ES-I3 (cell line): Measurements from ENCODE around the gene RNLS.

Source experiments
- H3K36me3 ChIP-seq: 2 replicates; pipeline ENCODE4 v1.6.1; 2013; ENCODE audit warnings: mild to moderate bottlenecking, low read length, control low read depth, moderate library complexity; ENCODE audit not compliant: insufficient read depth
- H3K4me1 ChIP-seq: 2 replicates; pipeline ENCODE4 v1.6.1; 2013; ENCODE audit warnings: mild to moderate bottlenecking, control low read depth, low read length; ENCODE audit not compliant: insufficient read depth
- H3K9ac ChIP-seq: 2 replicates; pipeline ENCODE4 v1.6.1; 2013; ENCODE audit warnings: low read depth, mild to moderate bottlenecking, low read length, moderate library complexity
- H3K9me3 ChIP-seq: 2 replicates; pipeline ENCODE4 v1.6.1; 2013; ENCODE audit warnings: mild to moderate bottlenecking, low read length, moderate library complexity; ENCODE audit not compliant: control insufficient read depth, insufficient read depth

The RNLS gene

GRCh38 chr10:88343761-88344484, 239.2 kb downstream of the RNLS start:
- H3K36me3 ChIP-seq: no peaks in the 10 kb centered on the region
- H3K4me1 ChIP-seq: peaks cover 30% of the 10 kb centered on the region
- no peaks in the 10 kb centered on the region for H3K9me3 ChIP-seq
- no peak overlapping the region for H3K9ac ChIP-seq

GRCh38 chr10:88342733-88343310, 240.3 kb downstream of the RNLS start:
- Histone ChIP-seq H3K36me3 (no peaks in the 10 kb centered on the region), H3K9me3 (no peaks in the 10 kb centered on the region), H3K9ac (no peak overlapping the region), H3K4me1 (peaks cover 21% of the 10 kb centered on the region)

DNA sequence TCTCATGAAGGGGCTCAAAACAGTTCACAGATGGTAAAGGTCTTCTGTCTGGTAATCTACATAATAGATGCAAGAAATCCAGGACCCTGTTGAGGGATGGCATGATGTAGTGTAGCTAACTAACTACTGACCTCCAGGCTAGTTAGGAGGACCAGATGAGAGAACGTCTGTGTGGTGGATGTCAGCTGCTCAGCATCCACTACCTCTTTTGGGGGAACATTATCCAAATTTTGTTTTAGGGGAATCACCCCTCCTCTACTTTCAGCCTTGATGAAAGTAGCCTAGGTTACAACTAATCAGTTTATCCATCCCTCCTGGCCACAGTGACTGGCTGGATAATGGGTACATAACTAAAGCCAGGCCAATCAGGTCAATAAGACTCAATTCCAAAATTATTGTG, 246.0 kb downstream of the RNLS start:
- Histone ChIP-seq H3K9ac (no peak overlapping the region), H3K4me1 (no peaks in the 10 kb centered on the region), H3K9me3 (no peaks in the 10 kb centered on the region), H3K36me3 (no peaks in the 10 kb centered on the region)

- no peaks in the 10 kb centered on the region for H3K4me1 ChIP-seq
- no peaks in the 10 kb centered on the region for H3K9me3 ChIP-seq
- no peak overlapping the region for H3K9ac ChIP-seq
- no peaks in the 10 kb centered on the region for H3K36me3 ChIP-seq
Observed at GRCh38 chr10:88336334-88336733, 246.8 kb downstream of the RNLS start.

DNA sequence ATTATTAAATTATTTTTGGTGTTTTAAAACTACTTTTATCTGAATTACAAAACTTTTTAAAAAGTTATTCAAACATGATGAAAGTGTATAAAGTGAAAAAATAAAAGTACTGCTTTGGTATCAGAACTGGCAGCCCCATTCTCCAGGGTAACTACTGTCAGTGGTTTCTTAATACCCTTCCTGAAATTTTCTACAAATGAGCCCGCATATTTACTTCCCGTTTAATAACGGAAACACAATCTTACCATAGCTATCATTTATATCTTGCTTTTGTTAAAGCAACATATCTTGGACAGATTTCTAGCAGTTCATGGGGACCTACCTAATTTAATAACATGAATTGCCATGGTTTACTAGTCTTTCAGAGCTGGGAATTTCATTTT, 249.9 kb downstream of the RNLS start:
- Histone ChIP-seq H3K36me3 (no peaks in the 10 kb centered on the region), H3K4me1 (no peaks in the 10 kb centered on the region), H3K9ac (no peak overlapping the region), H3K9me3 (no peaks in the 10 kb centered on the region)

DNA sequence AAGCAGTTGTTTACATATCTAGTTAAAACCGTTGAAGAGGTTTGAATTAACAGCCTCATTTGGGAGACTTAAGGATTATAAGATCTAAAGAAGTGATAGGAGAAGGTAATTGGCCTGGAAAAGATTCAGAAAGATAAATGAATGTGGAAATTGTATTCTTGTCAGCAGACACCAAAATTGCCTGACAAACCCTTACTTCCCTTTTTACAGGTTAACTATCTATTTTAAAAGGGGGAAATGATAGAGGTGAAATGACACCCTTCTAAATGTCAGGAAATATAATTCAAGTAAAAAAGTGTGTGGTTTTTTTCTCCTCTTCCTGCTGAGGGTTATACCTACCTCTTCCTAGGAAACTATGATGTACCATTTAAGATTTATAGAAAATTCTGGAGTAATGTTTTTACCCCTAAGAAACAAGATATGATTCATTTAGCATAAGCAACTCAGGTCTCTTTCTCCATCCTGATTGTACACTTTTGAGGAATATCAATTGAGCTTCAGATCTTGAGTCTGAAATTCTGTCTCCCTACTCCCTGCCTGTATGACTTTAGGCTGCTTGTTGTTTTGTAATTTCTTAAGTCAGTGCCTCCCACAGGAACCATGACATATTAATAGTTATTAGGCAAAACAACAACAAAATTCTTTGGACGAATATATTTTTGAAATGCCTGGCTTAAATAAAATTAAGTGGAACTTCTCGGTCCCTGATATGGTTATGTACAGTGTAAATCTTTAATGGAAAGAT, 250.4 kb downstream of the RNLS start:
- H3K9me3 ChIP-seq: no peaks in the 10 kb centered on the region
- no peaks in the 10 kb centered on the region for H3K4me1 ChIP-seq
- H3K9ac ChIP-seq: no peak overlapping the region
- no peaks in the 10 kb centered on the region for H3K36me3 ChIP-seq

- H3K36me3 ChIP-seq: no peaks in the 10 kb centered on the region
- H3K9ac ChIP-seq: no peak overlapping the region
- no peaks in the 10 kb centered on the region for H3K9me3 ChIP-seq
- H3K4me1 ChIP-seq: no peaks in the 10 kb centered on the region
Observed at GRCh38 chr10:88330174-88330573, 252.9 kb downstream of the RNLS start.

- Histone ChIP-seq H3K9ac (no peak overlapping the region), H3K36me3 (no peaks in the 10 kb centered on the region), H3K4me1 (no peaks in the 10 kb centered on the region), H3K9me3 (no peaks in the 10 kb centered on the region)
Observed at GRCh38 chr10:88322324-88323063, 260.6 kb downstream of the RNLS start.

DNA sequence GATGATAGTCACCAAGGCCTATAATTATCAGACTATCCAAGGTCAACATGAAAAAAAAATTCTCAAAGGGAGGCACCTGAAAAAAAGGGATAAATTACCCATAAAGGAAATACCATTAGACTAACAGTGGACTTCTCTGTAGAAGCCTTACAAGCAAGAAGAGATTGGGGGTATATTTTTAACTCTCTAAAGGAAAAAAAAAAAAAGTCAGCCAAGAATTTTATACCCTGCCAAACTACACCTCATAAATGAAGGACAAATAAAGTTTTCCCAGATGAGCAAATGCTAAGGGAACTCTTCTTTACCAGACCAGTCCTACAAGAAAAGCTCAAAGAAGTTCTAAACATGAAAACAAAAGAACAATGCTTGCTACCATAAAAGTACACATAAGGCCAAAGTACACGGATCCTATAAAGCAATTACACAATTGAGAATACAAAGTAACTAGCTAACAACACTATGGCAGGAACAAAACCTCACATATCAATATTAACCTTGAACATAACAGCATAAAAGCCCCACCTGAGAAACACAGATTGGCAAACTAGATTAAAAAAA, 263.1 kb downstream of the RNLS start:
- no peak overlapping the region for H3K9ac ChIP-seq
- H3K4me1 ChIP-seq: no peaks in the 10 kb centered on the region
- H3K9me3 ChIP-seq: no peaks in the 10 kb centered on the region
- H3K36me3 ChIP-seq: no peaks in the 10 kb centered on the region

GRCh38 chr10:88318803-88319202, 264.3 kb downstream of the RNLS start:
- no peaks in the 10 kb centered on the region for H3K9me3 ChIP-seq
- H3K9ac ChIP-seq: no peak overlapping the region
- no peaks in the 10 kb centered on the region for H3K36me3 ChIP-seq
- H3K4me1 ChIP-seq: no peaks in the 10 kb centered on the region

DNA sequence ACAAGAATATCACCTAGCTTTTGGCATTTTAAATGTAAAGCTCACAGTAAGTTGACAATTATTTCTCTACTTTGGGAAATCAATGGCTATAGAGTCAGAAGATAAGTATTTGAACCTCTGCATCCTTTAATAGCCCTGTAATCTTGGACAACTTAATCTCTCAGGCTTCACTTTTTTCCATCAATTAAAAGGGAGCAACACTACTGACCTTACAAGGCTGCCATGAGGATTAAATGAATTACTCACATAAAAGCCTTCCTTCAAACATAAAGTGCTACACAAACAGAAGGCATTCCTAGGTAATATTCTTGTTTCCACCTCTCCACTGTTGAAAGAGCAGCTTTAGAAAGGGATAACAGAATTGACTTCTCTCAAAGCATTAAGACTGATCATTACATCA, 266.0 kb downstream of the RNLS start:
- Histone ChIP-seq H3K9ac (no peak overlapping the region), H3K4me1 (no peaks in the 10 kb centered on the region), H3K36me3 (no peaks in the 10 kb centered on the region), H3K9me3 (no peaks in the 10 kb centered on the region)

- H3K9ac ChIP-seq: no peak overlapping the region
- no peaks in the 10 kb centered on the region for H3K9me3 ChIP-seq
- H3K36me3 ChIP-seq: no peaks in the 10 kb centered on the region
- no peaks in the 10 kb centered on the region for H3K4me1 ChIP-seq
Observed at GRCh38 chr10:88316292-88316861, 266.7 kb downstream of the RNLS start.

- no peaks in the 10 kb centered on the region for H3K9me3 ChIP-seq
- no peak overlapping the region for H3K9ac ChIP-seq
- H3K4me1 ChIP-seq: no peaks in the 10 kb centered on the region
- no peaks in the 10 kb centered on the region for H3K36me3 ChIP-seq
Observed at GRCh38 chr10:88315755-88316154, 267.4 kb downstream of the RNLS start.

GRCh38 chr10:88314362-88314761, 268.8 kb downstream of the RNLS start:
- H3K4me1 ChIP-seq: no peaks in the 10 kb centered on the region
- H3K9ac ChIP-seq: no peak overlapping the region
- H3K9me3 ChIP-seq: no peaks in the 10 kb centered on the region
- H3K36me3 ChIP-seq: no peaks in the 10 kb centered on the region
